Gastrocnemius medialis (tissue), 4 donors: ENCODE data around the gene TNXB. TPM values are rescaled to one million over a fixed set of nuclear protein-coding genes. Genes with fewer than 3 reads are reported as not detected.

Source experiments
- ATAC-seq, 2 donors: fragments of 150-250 bp; one replicate each; pipeline ENCODE4 v1.9.1; 2016
- DNase-seq, 2 donors: peaks; one replicate each; pipeline ENCODE4 v3.0.0-alpha.2; 2019
- H3K27ac ChIP-seq, 4 donors: fragments of 200-600 bp; sonication (generic); 1 replicate in 1 of 4; 2 replicates in 3 of 4; pipeline ENCODE4 v1.5.1; 2016 to 2018; ENCODE audit warnings: mild to moderate bottlenecking in 2 of 4, moderate library complexity in 1 of 4
- H3K27me3 ChIP-seq, 3 donors: fragments of 200-600 bp; sonication (generic) in 2 of 3; 1 replicate in 1 of 3; 2 replicates in 2 of 3; pipeline versions ENCODE4 v1.5.1 to v1.6.0; 2016 to 2019; ENCODE audit warnings: mild to moderate bottlenecking in 1 of 3, moderate library complexity in 1 of 3
- H3K36me3 ChIP-seq, 2 donors: fragments of 200-600 bp; sonication (generic) in 1 of 2; one replicate each; pipeline ENCODE4 v1.5.1; 2017 to 2018
- H3K4me1 ChIP-seq, 2 donors: fragments of 200-600 bp; sonication (generic) in 1 of 2; one replicate each; pipeline ENCODE4 v1.5.1; 2016 to 2017; ENCODE audit warnings: mild to moderate bottlenecking in 2 of 2
- H3K4me3 ChIP-seq, 4 donors: fragments of 200-600 bp; sonication (generic) in 3 of 4; 1 replicate in 1 of 4; 2 replicates in 3 of 4; pipeline ENCODE4 v1.5.1; 2016 to 2019; ENCODE audit warnings: mild to moderate bottlenecking in 2 of 4
- H3K9me3 ChIP-seq, 3 donors: fragments of 200-600 bp; sonication (generic) in 2 of 3; 1 replicate in 1 of 3; 2 replicates in 2 of 3; pipeline ENCODE4 v1.5.1; 2016 to 2019
- CTCF ChIP-seq, 5 experiments: fragments of 450-650 bp in 3 of 5; fragments of 200-600 bp in 2 of 5; sonication (generic) in 2 of 5; IDR thresholded peaks in 4 of 5; conservative IDR thresholded peaks in 1 of 5; 1 replicate in 4 of 5; 2 replicates in 1 of 5; pipeline ENCODE4 v1.5.1; 2016 to 2019; ENCODE audit warnings: antibody characterized with exemption in 5 of 5, mild to moderate bottlenecking in 3 of 5, moderate library complexity in 3 of 5
- POLR2A ChIP-seq, 2 donors: fragments of 450-650 bp; IDR thresholded peaks; one replicate each; pipeline ENCODE4 v1.6.1; 2017; ENCODE audit warnings: antibody characterized with exemption in 2 of 2, mild to moderate bottlenecking in 2 of 2, moderate library complexity in 2 of 2
- in situ Hi-C, 4 donors: fragments of 200-750 bp; cut with MboI; loops; one replicate each; pipeline versions ENCODE4 v1.15.0 to v1.8.0; 2017; ENCODE audit warnings: low sequenced_read_pairs in 4 of 4
- intact Hi-C: fragments of 100-400 bp; cut with DNase I; formaldehyde crosslinking; loops from one replicate; pipeline ENCODE4 v1.15.1; 2023; ENCODE audit warnings: low total_unique reads
- total RNA-seq, 4 donors: library from RNA; depleted of rRNA; stranded (reverse); fragments of >200 nt; gene quantifications; one replicate each; pipeline versions ENCODE4 v1.1.0 to v1.2.3, GENCODE V29; 2016

Gene TNXB
- 10 to 100 TPM; 12.0 to 37.0 (median 33.5) TPM for total RNA-seq

GRCh38 chr6:32109114-32109764 is at the start of gene TNXB:
TSS of gene TNXB (minus strand) at chr6:32109338. CDS start at chr6:32098198, 11,140 bp downstream.
- peak in 1 of 2 donors; percentile 17 for ATAC-seq
- no peaks in the 10 kb centered on the region for H3K36me3 ChIP-seq
- H3K9me3 ChIP-seq, result no peaks in the 10 kb centered on the region
- peaks cover 23 to 33% of the 10 kb centered on the region in 2 donors for H3K4me1 ChIP-seq
- H3K27ac ChIP-seq, result peak within 1 kb of the TSS; percentile 64 to 77 (median 71)
- peak within 1 kb of the TSS; percentile 42 to 48 (median 44) for H3K4me3 ChIP-seq
- DNase-seq, result peak in 1 of 2 donors; percentile 43
- H3K27me3 ChIP-seq, result peaks cover 4 to 20% (median 7%) of the 10 kb centered on the region in 3 donors
- in situ Hi-C loops (no loop called here), intact Hi-C loops (no loop called here)
- TF ChIP-seq POLR2A (IDR thresholded peaks at IDR 0.05), result no peak
- no peak for TF ChIP-seq CTCF (IDR thresholded peaks at IDR 0.05 in 4 of 5, conservative IDR thresholded peaks at IDR 0.05 in 1 of 5)

- in situ Hi-C loops (no loop called here), intact Hi-C loops (no loop called here)
- TF ChIP-seq POLR2A (IDR thresholded peaks at IDR 0.05), result no peak
- Histone ChIP-seq H3K27me3 (no peaks in the 10 kb centered on the region), H3K4me3 (no peak overlapping the region), H3K36me3 (peaks cover 0 to 29% of the 10 kb centered on the region in 2 donors), H3K9me3 (no peaks in the 10 kb centered on the region), H3K4me1 (peaks cover 16 to 19% of the 10 kb centered on the region in 2 donors), H3K27ac (no peak overlapping the region)
- DNase-seq (no peak), ATAC-seq (no peak)
These were observed 48.9 kb upstream of the TNXB start for GRCh38 chr6:32158052-32158451.

- no peak for DNase-seq
- intact Hi-C loops, result no loop called here
- in situ Hi-C loops, result no loop called here
- H3K4me3 ChIP-seq, result no peak overlapping the region
- peaks cover 0 to 29% of the 10 kb centered on the region in 2 donors for H3K36me3 ChIP-seq
- TF ChIP-seq POLR2A (IDR thresholded peaks at IDR 0.05) (no peak), CTCF (IDR thresholded peaks at IDR 0.05 in 4 of 5, conservative IDR thresholded peaks at IDR 0.05 in 1 of 5) (no peak)
- H3K27ac ChIP-seq, result no peak overlapping the region
- no peak for ATAC-seq
- peaks cover 25 to 29% of the 10 kb centered on the region in 2 donors for H3K4me1 ChIP-seq
- no peaks in the 10 kb centered on the region for H3K27me3 ChIP-seq
- no peaks in the 10 kb centered on the region for H3K9me3 ChIP-seq
These were observed 47.8 kb upstream of the TNXB start for GRCh38 chr6:32156891-32157290.

GRCh38 chr6:32154514-32155161 is 45.5 kb upstream of the TNXB start:
- peak; percentile 82 to 85 for ATAC-seq
- intact Hi-C loops, result loop anchor here (1.0 to 2.0 kb wide), 3 partner anchors 23 to 40 kb away; no protein-coding TSS in a partner anchor
- TF ChIP-seq POLR2A (IDR thresholded peaks at IDR 0.05) (no peak), CTCF (IDR thresholded peaks at IDR 0.05 in 4 of 5, conservative IDR thresholded peaks at IDR 0.05 in 1 of 5) (peak; percentile 31 to 72 (median 67))
- H3K4me3 ChIP-seq, result peak overlapping the region; percentile 77 to 97 (median 84)
- peaks cover 25 to 29% of the 10 kb centered on the region in 2 donors for H3K4me1 ChIP-seq
- H3K27ac ChIP-seq, result peak overlapping the region; percentile 77 to 93 (median 87)
- peak; percentile 65 to 77 for DNase-seq
- H3K36me3 ChIP-seq, result peaks cover 0 to 29% of the 10 kb centered on the region in 2 donors
- in situ Hi-C loops, result no loop called here
- H3K9me3 ChIP-seq, result no peaks in the 10 kb centered on the region
- H3K27me3 ChIP-seq, result peaks cover under 1 to 11% (median 4%) of the 10 kb centered on the region in 3 donors
